ENCODE data around the gene PSMD4. TPM values are rescaled to one million over a fixed set of nuclear protein-coding genes. Genes with fewer than 3 reads are reported as not detected.
A peak's percentile ranks its signal among the peaks of the same experiment; 100 is the strongest.

The PSMD4 gene
- total and polyA plus RNA-seq, 2 of the 8 experiments (the other 6 are each of a cell fraction or from before 2014, with no cell fraction given): 216 to 284 TPM

GRCh38 chr1:151281969-151282882, 27.7 kb downstream of the PSMD4 start, which contains the start of gene ZNF687 (continued):
- no peak for TF ChIP-seq CTCF (IDR thresholded peaks at IDR 0.05; ENCODE audit: control extremely low read depth in 1 of 3, insufficient read depth in 1 of 3, low read depth in 1 of 3, low read length in 3 of 3)
- no peak for TF ChIP-seq CHD7 (IDR thresholded peaks at IDR 0.05; ENCODE audit: insufficient replicate concordance, low read length)
- no peak for TF ChIP-seq SIX5 (IDR thresholded peaks at IDR 0.05; ENCODE audit: low read depth, low read length)
- no peak for TF ChIP-seq MAFK (IDR thresholded peaks at IDR 0.05; ENCODE audit: low read depth, low read length)
- TF ChIP-seq E2F6 (IDR thresholded peaks at IDR 0.05): no peak
- peak; percentile 59; the same call in 1 of the 2 replicates for TF ChIP-seq TAF1 (IDR thresholded peaks at IDR 0.05; ENCODE audit: low read depth, low read length)

Measured in H1 (cell line).